GM13976 (cell line): Measurements from ENCODE around the gene RAD23A.

Experiments used
- DNase-seq: peaks from one replicate; pipeline ENCODE4 v3.0.0; 2012; ENCODE audit warnings: low spot score
- in situ Hi-C: fragments of 300-500 bp; cut with MboI; formaldehyde crosslinking; loops from one replicate; pipeline ENCODE4 v1.12.0; 2022; ENCODE audit warnings: low sequenced_read_pairs, mixed read lengths, inconsistent platforms; ENCODE audit not compliant: unreplicated experiment
- TF ChIP-seq, protein P1 (sequence below): IDR thresholded peaks from 2 replicates; pipeline ENCODE4 v1.5.1; 2012; ENCODE audit warnings: borderline replicate concordance, mild to moderate bottlenecking; ENCODE audit not compliant: insufficient read depth; ENCODE audit errors: extremely low read depth, missing control alignments, control extremely low read depth

Gene RAD23A

GRCh38 chr19:12945479-12946091 is at the start of gene RAD23A:
Gene RAD23A (plus strand): TSS chr19:12945862. CDS start chr19:12945949, 87 bp downstream.
- in situ Hi-C loops = no loop called here
- TF ChIP-seq, protein P1, sequence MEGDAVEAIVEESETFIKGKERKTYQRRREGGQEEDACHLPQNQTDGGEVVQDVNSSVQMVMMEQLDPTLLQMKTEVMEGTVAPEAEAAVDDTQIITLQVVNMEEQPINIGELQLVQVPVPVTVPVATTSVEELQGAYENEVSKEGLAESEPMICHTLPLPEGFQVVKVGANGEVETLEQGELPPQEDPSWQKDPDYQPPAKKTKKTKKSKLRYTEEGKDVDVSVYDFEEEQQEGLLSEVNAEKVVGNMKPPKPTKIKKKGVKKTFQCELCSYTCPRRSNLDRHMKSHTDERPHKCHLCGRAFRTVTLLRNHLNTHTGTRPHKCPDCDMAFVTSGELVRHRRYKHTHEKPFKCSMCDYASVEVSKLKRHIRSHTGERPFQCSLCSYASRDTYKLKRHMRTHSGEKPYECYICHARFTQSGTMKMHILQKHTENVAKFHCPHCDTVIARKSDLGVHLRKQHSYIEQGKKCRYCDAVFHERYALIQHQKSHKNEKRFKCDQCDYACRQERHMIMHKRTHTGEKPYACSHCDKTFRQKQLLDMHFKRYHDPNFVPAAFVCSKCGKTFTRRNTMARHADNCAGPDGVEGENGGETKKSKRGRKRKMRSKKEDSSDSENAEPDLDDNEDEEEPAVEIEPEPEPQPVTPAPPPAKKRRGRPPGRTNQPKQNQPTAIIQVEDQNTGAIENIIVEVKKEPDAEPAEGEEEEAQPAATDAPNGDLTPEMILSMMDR = no peak
- DNase-seq = peak; percentile 96

GRCh38 chr19:12896460-12896859 is 49.2 kb upstream of the RAD23A start:
- in situ Hi-C loops = no loop called here
- DNase-seq = no peak
- TF ChIP-seq, protein P1 = no peak

DNA sequence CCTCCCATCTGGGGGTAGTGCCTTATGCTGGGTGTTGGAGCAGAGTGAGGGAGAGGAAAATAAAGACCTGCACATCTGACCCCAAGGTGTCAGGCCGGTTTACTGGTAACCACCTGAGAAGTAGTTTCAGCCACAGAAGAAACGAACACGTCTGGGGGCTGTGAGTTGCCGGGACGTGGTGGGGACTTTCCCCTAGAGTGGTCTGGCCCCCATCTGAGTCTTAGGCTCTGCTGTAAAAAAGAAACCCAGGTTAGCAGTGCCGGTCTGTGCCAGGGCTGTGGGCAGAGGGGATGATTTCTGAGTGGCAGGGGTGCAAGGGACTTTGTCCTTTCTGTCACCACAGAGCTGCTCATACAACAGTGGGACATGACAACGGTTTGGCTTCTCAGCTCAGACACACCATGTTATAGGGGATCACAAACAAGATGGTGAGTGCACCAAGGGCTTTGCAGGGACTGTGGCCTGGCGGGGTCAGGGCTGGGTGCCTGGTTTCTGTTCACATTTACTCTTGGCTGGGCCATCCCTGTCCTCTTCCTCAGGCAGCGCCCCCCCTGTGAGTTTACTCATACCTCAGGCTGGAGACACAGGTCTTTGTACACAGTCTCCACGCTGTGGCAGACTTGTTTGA is 45.7 kb upstream of the RAD23A start:
- in situ Hi-C loops = no loop called here

DNA sequence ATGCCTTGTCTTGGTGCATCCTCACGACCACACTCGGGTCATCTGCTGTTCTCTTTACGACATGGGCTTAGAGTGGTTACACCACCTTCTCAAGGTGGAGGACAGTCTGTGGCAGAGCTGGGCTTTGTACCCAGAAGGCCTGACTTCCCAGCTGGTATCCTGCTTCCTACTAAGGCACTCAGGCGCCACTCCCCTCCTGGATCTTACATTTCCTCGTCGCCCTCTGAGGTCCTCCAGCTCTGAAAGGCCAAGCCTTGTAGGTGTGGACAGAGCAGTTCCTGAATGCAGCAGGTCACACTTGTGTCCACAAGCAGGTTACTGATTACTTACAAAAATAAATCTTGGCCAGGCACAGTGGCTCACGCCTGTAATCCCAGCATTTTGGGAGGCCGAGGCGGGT is 38.5 kb upstream of the RAD23A start:
- TF ChIP-seq, protein P1 = no peak
- no peak for DNase-seq
- in situ Hi-C loops = no loop called here

More for the DNA sequence above, 45.7 kb upstream of the RAD23A start:
- TF ChIP-seq, protein P1 = no peak
- DNase-seq = peak; percentile 80

DNA sequence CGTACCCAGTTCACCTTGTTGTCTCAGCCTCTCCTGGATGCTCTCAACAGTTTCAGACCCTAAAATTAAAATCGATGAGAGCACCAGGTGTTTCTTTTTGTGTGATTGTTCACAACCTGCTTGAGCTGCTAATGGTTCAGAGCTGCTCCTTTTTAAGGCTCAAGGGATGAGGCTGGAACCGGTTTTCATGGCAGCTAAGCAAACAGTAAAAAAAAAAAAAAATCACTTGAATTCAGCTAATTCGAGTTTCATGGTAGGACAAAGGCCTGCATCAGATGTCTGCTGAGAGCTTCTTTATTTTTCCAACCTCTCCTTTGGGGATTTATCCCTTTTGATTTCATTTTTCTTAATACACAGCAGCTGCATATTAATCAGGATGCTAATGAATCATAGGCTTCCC is 33.1 kb upstream of the RAD23A start:
- in situ Hi-C loops = no loop called here
- TF ChIP-seq, protein P1 = no peak
- no peak for DNase-seq

DNA sequence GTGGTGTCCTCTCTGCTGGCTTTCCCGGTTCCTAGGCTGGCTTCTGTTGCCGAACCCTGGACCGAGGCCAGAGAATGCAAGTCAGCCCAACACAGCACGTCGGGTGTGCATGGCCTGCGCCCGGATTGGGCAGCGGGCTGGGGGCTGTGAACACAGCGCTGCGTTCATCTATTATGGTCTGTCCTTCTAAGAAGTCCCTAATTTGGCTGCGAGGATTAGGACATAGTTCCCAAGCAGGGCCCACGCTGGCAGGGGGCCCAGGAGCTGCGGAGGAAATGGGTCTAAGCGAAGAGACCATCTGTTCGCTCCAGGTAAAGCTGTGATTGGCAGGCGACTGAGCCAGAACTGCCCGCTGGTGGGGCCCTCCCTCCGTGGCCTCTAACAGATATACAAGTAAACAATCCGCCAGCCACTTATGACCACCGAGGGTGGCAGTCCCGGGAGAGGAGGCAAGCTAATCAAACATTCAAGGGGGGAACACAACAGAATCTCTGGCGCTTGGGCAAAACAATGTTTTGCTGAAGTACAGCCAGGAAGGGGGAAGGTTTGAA is 32.6 kb upstream of the RAD23A start:
- TF ChIP-seq, protein P1 = no peak
- in situ Hi-C loops = no loop called here
- no peak for DNase-seq
